ENCODE data around the gene PTPRN2. TPM values are rescaled to one million over a fixed set of nuclear protein-coding genes. Genes with fewer than 3 reads are reported as not detected.

PTPRN2 gene
- total RNA-seq, 2 experiments from 2014 or later: 7.0 to 7.2 TPM

DNA sequence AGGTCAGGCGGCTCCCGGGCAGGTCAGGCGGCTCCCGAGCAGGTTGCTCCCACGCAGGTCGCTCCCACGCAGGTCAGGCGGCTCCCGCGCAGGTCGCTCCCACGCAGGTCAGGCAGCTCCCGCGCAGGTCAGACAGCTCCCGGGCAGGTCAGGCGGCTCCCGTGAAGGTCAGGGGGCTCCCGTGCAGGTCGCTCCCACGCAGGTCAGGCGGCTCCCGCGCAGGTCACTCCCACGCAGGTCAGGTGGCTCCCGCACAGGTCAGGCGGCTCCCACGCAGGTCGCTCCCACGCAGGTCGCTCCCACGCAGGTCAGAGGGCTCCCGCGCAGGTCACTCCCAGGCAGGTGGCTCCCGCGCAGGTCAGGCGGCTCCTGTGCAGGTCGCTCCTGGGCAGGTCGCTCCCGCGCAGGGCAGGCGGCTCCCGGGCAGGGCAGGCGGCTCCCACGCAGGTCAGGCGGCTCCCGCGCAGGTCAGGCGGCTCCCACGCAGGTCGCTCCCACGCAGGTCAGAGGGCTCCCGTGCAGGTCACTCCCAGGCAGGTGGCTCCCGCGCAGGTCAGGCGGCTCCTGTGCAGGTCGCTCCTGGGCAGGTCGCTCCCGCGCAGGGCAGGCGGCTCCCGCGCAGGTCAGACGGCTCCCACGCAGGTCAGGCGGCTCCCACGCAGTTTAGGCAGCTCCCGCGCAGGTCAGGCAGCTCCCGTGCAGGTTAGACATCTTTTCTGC is 30.7 kb downstream of the PTPRN2 start:
- ChIA-PET CTCF (no interaction called here), POLR2A (no interaction called here)
- Mint-ChIP-seq H3K4me3 (no peak overlapping the region), H3K27ac (no peak overlapping the region), H3K36me3 (ENCODE audit: low read depth) (no peaks in the 10 kb centered on the region), H3K27me3 (ENCODE audit: low read depth) (no peaks in the 10 kb centered on the region), H3K9me3 (ENCODE audit: insufficient read depth) (no peaks in the 10 kb centered on the region), H3K4me1 (ENCODE audit: low read depth) (no peaks in the 10 kb centered on the region)
- no peak for DNase-seq
- ATAC-seq: no peak

DNA sequence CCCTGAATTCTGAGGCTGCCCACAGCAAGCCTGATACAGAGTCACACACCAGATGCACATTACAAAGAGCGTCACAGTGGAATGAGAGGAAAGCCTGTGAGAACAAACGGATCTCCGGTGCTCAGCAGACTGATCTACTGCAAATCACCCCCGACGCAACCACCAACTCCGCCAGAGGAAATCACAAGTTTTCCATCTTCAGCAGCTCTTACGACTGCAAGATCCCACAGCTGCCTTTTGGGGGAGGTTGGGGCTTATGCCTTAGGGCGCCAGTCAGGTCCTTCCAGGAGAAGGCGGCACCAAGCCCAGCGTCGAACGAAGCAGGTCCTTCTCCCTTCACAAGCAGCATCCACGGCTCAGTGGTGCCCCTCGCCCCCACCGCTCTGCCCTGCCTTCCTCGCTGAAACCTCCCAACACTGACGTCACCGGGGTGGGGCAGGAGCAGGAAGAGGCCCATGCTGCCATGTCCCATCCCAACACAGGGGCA is 32.5 kb downstream of the PTPRN2 start:
- H3K9me3 Mint-ChIP-seq (ENCODE audit: insufficient read depth): no peaks in the 10 kb centered on the region
- H3K27ac Mint-ChIP-seq: no peak overlapping the region
- ATAC-seq (no peak), DNase-seq (no peak)
- no peaks in the 10 kb centered on the region for H3K27me3 Mint-ChIP-seq (ENCODE audit: low read depth)
- no peaks in the 10 kb centered on the region for H3K36me3 Mint-ChIP-seq (ENCODE audit: low read depth)
- no peak overlapping the region for H3K4me3 Mint-ChIP-seq
- ChIA-PET POLR2A (no interaction called here), CTCF (no interaction called here)
- no peaks in the 10 kb centered on the region for H3K4me1 Mint-ChIP-seq (ENCODE audit: low read depth)

DNA sequence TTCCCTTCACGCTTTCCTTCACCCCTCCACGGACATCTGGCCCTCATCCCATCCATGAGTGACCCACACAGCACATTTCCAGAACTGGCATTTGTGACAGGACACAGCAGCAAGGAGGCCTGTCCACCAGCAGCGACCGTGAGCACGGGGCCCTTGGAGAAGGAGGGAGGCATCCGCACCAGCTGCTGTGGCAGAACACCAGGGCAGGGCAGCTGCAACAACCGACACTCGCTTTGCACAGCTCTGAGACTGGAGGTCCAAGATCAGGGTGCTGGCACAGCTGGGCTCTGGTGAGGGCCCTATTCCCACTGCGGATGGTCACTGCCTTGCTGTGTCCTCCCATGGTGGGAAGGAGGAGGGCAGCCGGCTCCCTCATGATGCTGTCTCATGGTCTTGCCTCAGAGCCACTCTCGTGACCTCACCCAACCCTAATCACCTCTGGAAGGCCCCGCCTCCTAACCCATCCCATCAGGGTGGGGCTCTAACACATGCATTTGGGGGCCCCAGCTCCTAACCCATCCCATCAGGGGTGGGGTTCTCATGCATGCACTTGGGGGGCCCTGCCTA is 36.7 kb downstream of the PTPRN2 start:
- Mint-ChIP-seq H3K4me1 (ENCODE audit: low read depth) (no peaks in the 10 kb centered on the region), H3K36me3 (ENCODE audit: low read depth) (no peaks in the 10 kb centered on the region), H3K27me3 (ENCODE audit: low read depth) (no peaks in the 10 kb centered on the region), H3K27ac (no peak overlapping the region), H3K9me3 (ENCODE audit: insufficient read depth) (no peaks in the 10 kb centered on the region), H3K4me3 (no peak overlapping the region)
- ChIA-PET CTCF (no interaction called here), POLR2A (no interaction called here)
- DNase-seq: no peak
- no peak for ATAC-seq

DNA sequence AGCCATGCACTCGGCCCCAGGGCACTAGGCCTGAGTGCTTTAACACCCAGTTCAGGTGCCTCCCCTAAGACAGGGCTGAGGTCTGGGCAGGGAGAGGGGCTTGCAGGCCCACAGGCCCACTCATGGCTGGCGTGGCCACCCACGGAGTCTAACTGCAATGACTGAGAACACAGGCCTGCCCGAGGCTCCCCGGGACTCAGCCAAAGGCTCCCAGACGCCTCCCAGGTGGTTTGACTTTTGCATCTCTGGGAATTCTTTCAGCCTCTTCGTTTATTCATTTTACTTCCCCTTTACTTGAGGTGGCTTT is 37.3 kb downstream of the PTPRN2 start:
- Mint-ChIP-seq H3K4me1 (ENCODE audit: low read depth) (no peaks in the 10 kb centered on the region), H3K27ac (no peak overlapping the region), H3K4me3 (no peak overlapping the region), H3K27me3 (ENCODE audit: low read depth) (no peaks in the 10 kb centered on the region), H3K9me3 (ENCODE audit: insufficient read depth) (no peaks in the 10 kb centered on the region), H3K36me3 (ENCODE audit: low read depth) (no peaks in the 10 kb centered on the region)
- ChIA-PET POLR2A (no interaction called here), CTCF (no interaction called here)
- no peak for ATAC-seq
- DNase-seq: no peak

DNA sequence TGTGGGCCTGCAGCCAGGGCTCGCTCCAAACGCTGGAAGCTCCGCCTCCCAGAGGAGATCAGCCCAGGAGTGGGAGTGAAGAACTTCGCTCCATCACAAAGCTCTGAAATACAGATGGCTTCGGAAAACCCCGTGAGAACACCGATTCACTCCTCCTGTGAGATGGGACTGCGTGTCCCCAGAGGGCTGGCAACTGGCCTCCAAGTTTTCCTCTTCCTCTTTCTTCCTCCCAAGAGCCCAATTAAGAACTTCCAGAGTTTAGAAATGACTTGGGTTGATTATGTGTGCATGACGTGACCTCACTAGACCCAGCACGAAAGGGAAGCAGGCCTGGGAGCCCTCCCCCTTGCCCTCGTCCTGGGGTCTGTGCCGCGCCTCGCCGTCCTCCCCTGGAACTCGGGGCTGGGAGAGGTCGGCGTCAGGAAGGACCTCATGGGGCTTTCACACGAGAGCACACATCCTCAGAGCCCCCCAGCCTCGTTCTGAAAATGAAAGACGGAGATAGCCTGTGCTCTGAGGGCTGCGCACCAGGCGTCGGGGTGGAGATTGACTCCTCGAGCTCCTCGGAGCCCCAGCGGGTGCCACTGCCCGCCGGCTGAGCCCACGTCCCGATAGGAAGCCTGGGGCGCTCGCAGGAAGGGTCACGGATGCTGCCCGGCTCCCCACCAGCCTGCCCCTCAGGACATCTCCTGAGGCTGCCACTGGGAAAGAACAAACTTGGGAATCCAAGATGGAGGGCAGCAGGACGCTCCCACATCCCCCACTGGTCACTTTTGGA is 37.8 kb downstream of the PTPRN2 start:
- CTCF ChIA-PET: no interaction called here
- ATAC-seq: no peak

DNA sequence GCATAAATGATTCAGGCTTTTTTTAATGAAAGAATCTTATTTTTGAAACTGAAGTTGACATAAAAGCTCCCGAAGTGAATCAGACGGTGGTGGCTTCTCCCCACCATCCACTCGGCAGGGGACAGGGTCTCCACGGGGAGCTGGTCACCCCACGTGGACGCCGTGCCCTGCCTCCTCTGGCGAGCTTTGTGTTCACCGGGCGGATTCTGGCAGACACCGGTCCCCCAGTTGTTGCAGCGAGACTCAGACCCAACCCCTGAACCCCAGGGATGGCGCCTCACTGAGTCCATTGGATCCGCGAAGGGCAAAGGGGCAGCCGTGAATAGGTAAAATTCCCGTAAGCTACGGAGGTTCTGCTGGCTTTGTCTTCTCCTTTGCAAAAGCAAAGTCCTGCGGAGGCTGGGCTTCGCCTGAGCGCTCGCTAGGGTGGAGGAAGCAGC is 38.4 kb downstream of the PTPRN2 start:
- no peaks in the 10 kb centered on the region for H3K36me3 Mint-ChIP-seq (ENCODE audit: low read depth)
- H3K4me3 Mint-ChIP-seq: no peak overlapping the region
- ChIA-PET POLR2A (no interaction called here), CTCF (no interaction called here)
- no peaks in the 10 kb centered on the region for H3K9me3 Mint-ChIP-seq (ENCODE audit: insufficient read depth)
- no peaks in the 10 kb centered on the region for H3K4me1 Mint-ChIP-seq (ENCODE audit: low read depth)
- ATAC-seq: no peak
- H3K27me3 Mint-ChIP-seq (ENCODE audit: low read depth): no peaks in the 10 kb centered on the region
- no peak for DNase-seq
- no peak overlapping the region for H3K27ac Mint-ChIP-seq

More for the DNA sequence above, 37.8 kb downstream of the PTPRN2 start:
- no peaks in the 10 kb centered on the region for H3K27me3 Mint-ChIP-seq (ENCODE audit: low read depth)
- H3K4me3 Mint-ChIP-seq: no peak overlapping the region
- H3K4me1 Mint-ChIP-seq (ENCODE audit: low read depth): no peaks in the 10 kb centered on the region
- H3K9me3 Mint-ChIP-seq (ENCODE audit: insufficient read depth): no peaks in the 10 kb centered on the region
- H3K36me3 Mint-ChIP-seq (ENCODE audit: low read depth): no peaks in the 10 kb centered on the region
- POLR2A ChIA-PET: no interaction called here
- no peak overlapping the region for H3K27ac Mint-ChIP-seq
- no peak for DNase-seq

DNA sequence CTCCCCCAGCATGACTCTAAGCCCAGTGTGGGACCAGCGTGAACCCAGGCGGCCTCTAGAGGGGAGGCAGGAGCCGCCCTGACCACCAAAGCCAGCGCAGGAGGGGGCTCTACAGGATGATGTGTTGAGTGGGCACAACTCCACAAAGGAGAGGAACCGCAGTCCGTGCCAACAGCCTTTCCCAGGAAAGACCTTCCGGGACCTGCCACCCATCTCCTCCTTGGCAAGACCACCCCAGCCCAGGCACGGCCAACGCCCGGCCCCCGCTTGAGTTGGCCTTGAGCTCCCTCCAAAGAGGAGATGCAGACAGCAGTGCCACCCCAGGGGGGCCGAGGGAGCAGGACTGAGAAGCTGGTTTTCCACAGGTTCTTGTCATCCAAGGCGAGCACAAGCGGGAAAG is 38.9 kb downstream of the PTPRN2 start:
- POLR2A ChIA-PET: no interaction called here
- Mint-ChIP-seq H3K27me3 (ENCODE audit: low read depth) (no peaks in the 10 kb centered on the region), H3K27ac (no peak overlapping the region)

DNA sequence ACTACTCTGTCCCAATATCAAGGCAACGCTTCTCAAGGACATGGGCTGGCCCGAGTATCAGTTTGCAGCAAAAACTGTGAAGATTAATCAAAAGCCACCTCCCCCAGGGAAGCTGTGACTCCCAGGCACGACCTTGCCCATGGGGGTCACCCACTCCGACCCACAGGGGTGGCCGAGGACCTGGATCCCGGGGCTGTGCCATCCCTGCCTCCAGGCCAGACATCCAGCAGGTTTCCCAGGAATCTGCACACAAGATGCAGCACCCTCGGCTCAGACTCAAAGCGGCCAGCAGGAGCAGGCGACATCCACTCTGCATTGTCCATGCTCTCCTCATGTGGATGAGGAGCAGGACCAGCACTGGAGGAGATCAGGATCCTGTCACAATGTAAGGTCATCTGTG is 39.8 kb downstream of the PTPRN2 start:
- no peaks in the 10 kb centered on the region for H3K9me3 Mint-ChIP-seq (ENCODE audit: insufficient read depth)
- no peak overlapping the region for H3K27ac Mint-ChIP-seq
- ATAC-seq (no peak), DNase-seq (no peak)
- no peaks in the 10 kb centered on the region for H3K27me3 Mint-ChIP-seq (ENCODE audit: low read depth)
- ChIA-PET CTCF (no interaction called here), POLR2A (no interaction called here)
- H3K36me3 Mint-ChIP-seq (ENCODE audit: low read depth): no peaks in the 10 kb centered on the region
- no peaks in the 10 kb centered on the region for H3K4me1 Mint-ChIP-seq (ENCODE audit: low read depth)
- H3K4me3 Mint-ChIP-seq: no peak overlapping the region

More for the DNA sequence above, 38.9 kb downstream of the PTPRN2 start:
- no peaks in the 10 kb centered on the region for H3K36me3 Mint-ChIP-seq (ENCODE audit: low read depth)
- H3K9me3 Mint-ChIP-seq (ENCODE audit: insufficient read depth): no peaks in the 10 kb centered on the region
- CTCF ChIA-PET: no interaction called here
- ATAC-seq: no peak
- no peak for DNase-seq
- H3K4me1 Mint-ChIP-seq (ENCODE audit: low read depth): no peaks in the 10 kb centered on the region
- no peak overlapping the region for H3K4me3 Mint-ChIP-seq

DNA sequence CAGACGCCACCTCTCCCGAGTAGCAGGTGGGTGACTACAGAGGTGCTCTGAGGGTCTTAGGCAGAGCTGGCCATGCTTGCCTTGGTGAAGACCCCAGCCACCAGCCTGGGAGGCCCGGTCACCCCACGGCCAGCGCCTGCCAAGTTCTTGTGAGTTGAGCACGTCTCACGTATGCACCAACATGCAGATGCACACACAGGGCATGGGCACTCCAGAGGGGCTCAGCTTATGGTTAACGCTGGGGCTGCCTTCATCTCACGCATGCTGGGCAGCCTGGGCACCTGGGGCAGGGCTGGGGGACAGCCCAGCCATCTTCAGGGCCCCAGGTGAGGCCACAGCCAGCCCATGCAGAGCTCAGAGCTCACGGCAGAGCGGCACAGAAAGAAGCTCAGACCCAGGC is 41.0 kb downstream of the PTPRN2 start:
- Mint-ChIP-seq H3K36me3 (ENCODE audit: low read depth) (no peaks in the 10 kb centered on the region), H3K4me3 (no peak overlapping the region), H3K27me3 (ENCODE audit: low read depth) (no peaks in the 10 kb centered on the region), H3K9me3 (ENCODE audit: insufficient read depth) (no peaks in the 10 kb centered on the region), H3K27ac (no peak overlapping the region), H3K4me1 (ENCODE audit: low read depth) (no peaks in the 10 kb centered on the region)
- ATAC-seq (no peak), DNase-seq (no peak)
- CTCF ChIA-PET: no interaction called here
- POLR2A ChIA-PET: no interaction called here

DNA sequence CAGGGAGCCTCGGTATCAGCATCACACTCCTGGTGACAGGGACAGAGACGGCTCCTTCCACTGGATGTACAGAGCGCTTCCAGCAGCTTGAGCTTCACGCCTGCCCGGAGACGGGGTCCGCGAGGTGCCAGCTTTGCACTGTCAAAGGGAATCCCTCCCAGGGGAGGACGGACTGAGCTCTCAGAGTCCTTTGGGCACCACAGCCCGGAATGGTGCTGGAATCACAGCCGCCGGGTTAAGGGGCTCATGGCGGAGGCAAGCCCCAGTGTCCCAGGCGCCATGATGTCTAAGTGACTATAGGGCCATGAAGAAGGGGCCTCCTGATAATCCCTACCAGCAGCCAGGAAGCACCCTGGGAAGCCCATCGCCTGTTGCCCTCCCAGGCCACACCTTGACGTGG is 41.4 kb downstream of the PTPRN2 start:
- no peak for DNase-seq
- Mint-ChIP-seq H3K4me3 (no peak overlapping the region), H3K4me1 (ENCODE audit: low read depth) (peaks cover 4% of the 10 kb centered on the region), H3K9me3 (ENCODE audit: insufficient read depth) (no peaks in the 10 kb centered on the region), H3K36me3 (ENCODE audit: low read depth) (no peaks in the 10 kb centered on the region), H3K27me3 (ENCODE audit: low read depth) (no peaks in the 10 kb centered on the region), H3K27ac (no peak overlapping the region)
- ChIA-PET POLR2A (no interaction called here), CTCF (no interaction called here)
- no peak for ATAC-seq

DNA sequence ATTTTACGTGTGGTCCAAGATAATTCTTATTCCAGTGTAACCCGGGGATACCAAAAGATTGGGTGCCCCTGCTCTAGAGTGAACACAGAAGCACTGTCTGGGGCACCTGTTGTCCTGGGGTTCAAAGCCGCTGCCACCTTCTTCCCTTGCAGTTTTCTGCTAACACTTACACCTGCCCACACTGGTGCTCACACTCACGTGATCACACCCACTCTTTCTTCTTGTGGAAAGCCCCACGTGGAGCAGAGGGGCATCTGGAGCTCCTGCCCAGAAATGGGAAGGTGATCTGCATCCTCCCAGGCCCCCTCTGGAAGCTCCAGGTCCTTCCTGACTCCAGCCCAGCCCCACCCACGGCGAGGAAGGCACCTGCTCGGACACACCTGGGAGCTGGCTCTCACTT is 42.9 kb downstream of the PTPRN2 start:
- Mint-ChIP-seq H3K9me3 (ENCODE audit: insufficient read depth) (no peaks in the 10 kb centered on the region), H3K27ac (no peak overlapping the region), H3K4me3 (no peak overlapping the region), H3K4me1 (ENCODE audit: low read depth) (peaks cover 5% of the 10 kb centered on the region), H3K36me3 (ENCODE audit: low read depth) (no peaks in the 10 kb centered on the region), H3K27me3 (ENCODE audit: low read depth) (no peaks in the 10 kb centered on the region)
- POLR2A ChIA-PET: no interaction called here
- DNase-seq: no peak
- no peak for ATAC-seq
- CTCF ChIA-PET: no interaction called here

DNA sequence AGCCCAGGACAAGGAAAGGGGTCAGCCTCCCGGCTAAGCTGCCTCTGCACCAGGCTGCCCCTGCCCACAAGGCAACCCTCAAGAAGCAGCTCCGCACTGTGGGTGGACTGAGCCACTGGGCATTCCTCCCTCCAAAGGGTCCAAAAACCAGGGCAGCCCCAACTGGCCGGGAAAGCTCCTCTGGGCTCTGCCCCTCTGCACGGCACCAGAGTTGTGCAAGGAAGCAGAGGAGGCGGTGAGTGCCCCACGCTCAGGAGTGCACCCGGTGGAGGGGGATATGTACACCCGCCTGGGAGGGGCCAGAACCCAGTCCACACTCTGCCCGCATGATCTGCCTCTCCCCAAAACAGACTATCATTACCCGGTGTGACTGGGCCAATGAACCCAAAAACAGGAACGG is 43.8 kb downstream of the PTPRN2 start:
- no peak overlapping the region for H3K4me3 Mint-ChIP-seq
- H3K9me3 Mint-ChIP-seq (ENCODE audit: insufficient read depth): no peaks in the 10 kb centered on the region
- ChIA-PET CTCF (no interaction called here), POLR2A (no interaction called here)
- H3K27me3 Mint-ChIP-seq (ENCODE audit: low read depth): no peaks in the 10 kb centered on the region
- ATAC-seq: no peak
- no peaks in the 10 kb centered on the region for H3K36me3 Mint-ChIP-seq (ENCODE audit: low read depth)
- no peak overlapping the region for H3K27ac Mint-ChIP-seq
- no peak for DNase-seq
- peaks cover 5% of the 10 kb centered on the region for H3K4me1 Mint-ChIP-seq (ENCODE audit: low read depth)

Measured in activated CD8-positive, alpha-beta T cell treated with anti-CD3 and anti-CD28 coated beads, Interleukin-2, amount 10 ng/mL, durations not matched to agents 7 days and 5 days (primary cell).